Measurements from ENCODE around the gene TIMM22.

Gene TIMM22

GRCh38 chr17:1049446-1050225, 52.7 kb downstream of the TIMM22 start:
- no peak for ATAC-seq
- TF ChIP-seq ARNTL (CRISPR knock-in tag; IDR thresholded peaks at IDR 0.05; ENCODE audit: borderline replicate concordance, low read depth): no peak
- no peak for TF ChIP-seq RARB (CRISPR knock-in tag; IDR thresholded peaks at IDR 0.05)
- TF ChIP-seq PPARA (CRISPR knock-in tag; IDR thresholded peaks at IDR 0.05; ENCODE audit: borderline replicate concordance): no peak
- TF ChIP-seq TCF4 (CRISPR knock-in tag; IDR thresholded peaks at IDR 0.05; ENCODE audit: borderline replicate concordance): no peak
- no peak for TF ChIP-seq TSHZ2 (CRISPR knock-in tag; IDR thresholded peaks at IDR 0.05)
- TF ChIP-seq ESRRG (CRISPR knock-in tag; IDR thresholded peaks at IDR 0.05): no peak

- no peak for TF ChIP-seq ESRRG (CRISPR knock-in tag; IDR thresholded peaks at IDR 0.05)
- no peak for TF ChIP-seq ZC3H10 (CRISPR knock-in tag; IDR thresholded peaks at IDR 0.05)
- TF ChIP-seq PPARA (CRISPR knock-in tag; IDR thresholded peaks at IDR 0.05; ENCODE audit: borderline replicate concordance): no peak
- no peak for TF ChIP-seq PATZ1 (CRISPR knock-in tag; IDR thresholded peaks at IDR 0.05; ENCODE audit: borderline replicate concordance)
- no peak for TF ChIP-seq TOX (CRISPR knock-in tag; IDR thresholded peaks at IDR 0.05; ENCODE audit: borderline replicate concordance)
- TF ChIP-seq TSHZ2 (CRISPR knock-in tag; IDR thresholded peaks at IDR 0.05): no peak
- no peak for TF ChIP-seq GLIS3 (CRISPR knock-in tag; IDR thresholded peaks at IDR 0.05)
- no peak for TF ChIP-seq BACH2 (CRISPR knock-in tag; IDR thresholded peaks at IDR 0.05; ENCODE audit: borderline replicate concordance)
- no peak for TF ChIP-seq CSRNP3 (CRISPR knock-in tag; IDR thresholded peaks at IDR 0.05)
- no peak for TF ChIP-seq TCF4 (CRISPR knock-in tag; IDR thresholded peaks at IDR 0.05; ENCODE audit: borderline replicate concordance)
- no peak for TF ChIP-seq ZNF8 (CRISPR knock-in tag; IDR thresholded peaks at IDR 0.05)
- TF ChIP-seq CREB5 (CRISPR knock-in tag; IDR thresholded peaks at IDR 0.05; ENCODE audit: low read depth): no peak
- TF ChIP-seq ZFP3 (CRISPR knock-in tag; IDR thresholded peaks at IDR 0.05): no peak
- no peak for TF ChIP-seq OSR1 (CRISPR knock-in tag; IDR thresholded peaks at IDR 0.05)
- TF ChIP-seq ISL1 (CRISPR knock-in tag; IDR thresholded peaks at IDR 0.05): no peak
- no peak for TF ChIP-seq POU6F1 (CRISPR knock-in tag; IDR thresholded peaks at IDR 0.05; ENCODE audit: borderline replicate concordance, low read depth)
- no peak for TF ChIP-seq ZNF70 (CRISPR knock-in tag; IDR thresholded peaks at IDR 0.05)
- no peak for TF ChIP-seq ZFP30 (CRISPR knock-in tag; IDR thresholded peaks at IDR 0.05)
- no peak for ATAC-seq
Measured at GRCh38 chr17:1050246-1050995, 53.5 kb downstream of the TIMM22 start.
